GM12865 (cell line): ENCODE data around the gene IZUMO1.
"Not testable (repeated sequence)": the region's sequence is repeated elsewhere in the genome, so short reads cannot be mapped to it uniquely, and the experiment has no call there.

ENCODE experiments used
- DNase-seq: peaks from one replicate; pipeline ENCODE4 v3.0.0; 2010; ENCODE audit warnings: low read depth
- H3K4me3 ChIP-seq: 2 replicates; pipeline ENCODE4 v1.5.1; 2011; ENCODE audit warnings: mild to moderate bottlenecking, low read depth, low read length, control low read depth
- CTCF ChIP-seq: IDR thresholded peaks from 2 replicates; pipeline ENCODE4 v1.5.1; 2011; ENCODE audit warnings: low read length, control low read depth, low read depth, inconsistent platforms; ENCODE audit not compliant: insufficient read depth; ENCODE audit errors: missing control alignments

IZUMO1 gene

GRCh38 chr19:48770266-48770665, 23.6 kb upstream of the IZUMO1 start:
- no peak for TF ChIP-seq CTCF
- no peak overlapping the region for H3K4me3 ChIP-seq
- no peak for DNase-seq

- DNase-seq, result no peak
- H3K4me3 ChIP-seq, result no peak overlapping the region
- no peak for TF ChIP-seq CTCF
Measured at GRCh38 chr19:48768994-48769713, 22.4 kb upstream of the IZUMO1 start.

GRCh38 chr19:48768171-48768753, 21.6 kb upstream of the IZUMO1 start:
- not testable (repeated sequence) for H3K4me3 ChIP-seq

GRCh38 chr19:48765816-48766215, 19.1 kb upstream of the IZUMO1 start:
- not testable (repeated sequence) for DNase-seq, H3K4me3 ChIP-seq

More at GRCh38 chr19:48768171-48768753, 21.6 kb upstream of the IZUMO1 start:
- not testable (repeated sequence) for DNase-seq

GRCh38 chr19:48760504-48761205, 13.9 kb upstream of the IZUMO1 start:
- TF ChIP-seq CTCF, result no peak
- H3K4me3 ChIP-seq, result no peak overlapping the region
- DNase-seq, result no peak

GRCh38 chr19:48757741-48758144, 11.0 kb upstream of the IZUMO1 start:
- no peak for TF ChIP-seq CTCF
- no peak overlapping the region for H3K4me3 ChIP-seq
- DNase-seq, result no peak

GRCh38 chr19:48757089-48757675, 10.5 kb upstream of the IZUMO1 start:
- no peak for TF ChIP-seq CTCF
- DNase-seq, result no peak
- H3K4me3 ChIP-seq, result no peak overlapping the region
